Right lobe of liver (tissue), 4 donors: Measurements from ENCODE around the gene C2CD3.

Source experiments
- POLR2A ChIP-seq: fragments of 450-650 bp; IDR thresholded peaks from one replicate; pipeline ENCODE4 v1.6.1; 2017; ENCODE audit warnings: antibody characterized with exemption, mild to moderate bottlenecking
- TF ChIP-seq, protein P1 (sequence below), 4 donors: fragments of 200-600 bp in 3 of 4; fragments of 450-650 bp in 1 of 4; IDR thresholded peaks; one replicate each; pipeline versions ENCODE4 v1.5.1 to v1.8.0; 2016 to 2022; ENCODE audit warnings: antibody characterized with exemption in 4 of 4, mild to moderate bottlenecking in 2 of 4
- donor health status: DM: no; HTN: no; CAD: no.
- donor health status: DM: no; HTN: no; CAD: no.
- donor health status: DM: no; HTN: yes; CAD: no.

DNA sequence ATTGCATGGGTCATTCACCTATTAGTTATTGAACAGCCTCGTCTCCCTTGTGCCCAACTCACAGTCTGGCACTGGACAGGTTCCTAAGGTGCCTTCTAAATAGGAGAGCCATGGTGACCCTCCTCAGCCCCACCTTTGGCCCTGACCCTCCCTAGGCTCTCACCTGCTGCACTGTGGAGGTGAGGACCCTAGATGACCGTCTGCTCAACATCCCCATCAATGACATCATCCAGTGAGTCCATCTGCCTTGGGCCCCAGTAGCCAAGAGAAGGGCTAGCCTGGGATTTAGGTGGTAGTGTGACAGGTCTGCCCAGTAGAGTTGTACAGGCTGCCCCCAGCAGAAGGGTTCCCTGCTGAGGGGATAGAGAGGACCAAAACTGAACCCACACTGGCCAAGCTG lies 201.7 kb downstream of the C2CD3 start:
- TF ChIP-seq, protein P1, sequence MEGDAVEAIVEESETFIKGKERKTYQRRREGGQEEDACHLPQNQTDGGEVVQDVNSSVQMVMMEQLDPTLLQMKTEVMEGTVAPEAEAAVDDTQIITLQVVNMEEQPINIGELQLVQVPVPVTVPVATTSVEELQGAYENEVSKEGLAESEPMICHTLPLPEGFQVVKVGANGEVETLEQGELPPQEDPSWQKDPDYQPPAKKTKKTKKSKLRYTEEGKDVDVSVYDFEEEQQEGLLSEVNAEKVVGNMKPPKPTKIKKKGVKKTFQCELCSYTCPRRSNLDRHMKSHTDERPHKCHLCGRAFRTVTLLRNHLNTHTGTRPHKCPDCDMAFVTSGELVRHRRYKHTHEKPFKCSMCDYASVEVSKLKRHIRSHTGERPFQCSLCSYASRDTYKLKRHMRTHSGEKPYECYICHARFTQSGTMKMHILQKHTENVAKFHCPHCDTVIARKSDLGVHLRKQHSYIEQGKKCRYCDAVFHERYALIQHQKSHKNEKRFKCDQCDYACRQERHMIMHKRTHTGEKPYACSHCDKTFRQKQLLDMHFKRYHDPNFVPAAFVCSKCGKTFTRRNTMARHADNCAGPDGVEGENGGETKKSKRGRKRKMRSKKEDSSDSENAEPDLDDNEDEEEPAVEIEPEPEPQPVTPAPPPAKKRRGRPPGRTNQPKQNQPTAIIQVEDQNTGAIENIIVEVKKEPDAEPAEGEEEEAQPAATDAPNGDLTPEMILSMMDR (IDR thresholded peaks at IDR 0.05), result no peak
- TF ChIP-seq POLR2A, result no peak
